Vagina (tissue), 2 donors: ENCODE data around the gene ACAD10.

Experiments
- POLR2A ChIP-seq, 2 donors: fragments of 450-650 bp; IDR thresholded peaks; one replicate each; pipeline ENCODE4 v1.6.1; 2017; ENCODE audit warnings: antibody characterized with exemption in 2 of 2, mild to moderate bottlenecking in 2 of 2, moderate library complexity in 2 of 2
- TF ChIP-seq, protein P1 (sequence below), 3 experiments: fragments of 450-650 bp in 2 of 3; fragments of 200-600 bp in 1 of 3; sonication (generic) in 1 of 3; IDR thresholded peaks; one replicate each; pipeline ENCODE4 v1.5.1; 2017 to 2019; ENCODE audit warnings: antibody characterized with exemption in 3 of 3, mild to moderate bottlenecking in 2 of 3, moderate library complexity in 2 of 3

DNA sequence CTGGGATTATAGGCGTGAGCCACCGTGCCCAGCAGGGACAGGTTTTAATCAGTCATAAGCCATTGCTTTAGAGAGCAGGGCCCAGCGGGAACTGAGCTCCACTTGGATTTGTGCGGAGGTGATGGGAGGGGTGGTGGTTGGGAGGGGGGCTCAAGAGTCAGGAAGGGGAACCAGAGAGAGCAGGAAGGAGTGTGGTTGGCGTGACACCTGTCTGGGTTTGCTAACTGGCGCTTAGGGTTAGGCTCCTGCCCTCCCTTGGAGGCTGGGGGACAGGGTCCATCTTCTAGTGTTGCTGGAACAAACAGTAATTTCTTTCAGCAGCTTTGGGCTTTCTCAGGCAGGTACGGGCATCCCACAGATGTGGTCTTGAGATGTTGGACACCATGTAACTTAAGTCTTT, 73.4 kb downstream of the ACAD10 start:
- TF ChIP-seq, protein P1, sequence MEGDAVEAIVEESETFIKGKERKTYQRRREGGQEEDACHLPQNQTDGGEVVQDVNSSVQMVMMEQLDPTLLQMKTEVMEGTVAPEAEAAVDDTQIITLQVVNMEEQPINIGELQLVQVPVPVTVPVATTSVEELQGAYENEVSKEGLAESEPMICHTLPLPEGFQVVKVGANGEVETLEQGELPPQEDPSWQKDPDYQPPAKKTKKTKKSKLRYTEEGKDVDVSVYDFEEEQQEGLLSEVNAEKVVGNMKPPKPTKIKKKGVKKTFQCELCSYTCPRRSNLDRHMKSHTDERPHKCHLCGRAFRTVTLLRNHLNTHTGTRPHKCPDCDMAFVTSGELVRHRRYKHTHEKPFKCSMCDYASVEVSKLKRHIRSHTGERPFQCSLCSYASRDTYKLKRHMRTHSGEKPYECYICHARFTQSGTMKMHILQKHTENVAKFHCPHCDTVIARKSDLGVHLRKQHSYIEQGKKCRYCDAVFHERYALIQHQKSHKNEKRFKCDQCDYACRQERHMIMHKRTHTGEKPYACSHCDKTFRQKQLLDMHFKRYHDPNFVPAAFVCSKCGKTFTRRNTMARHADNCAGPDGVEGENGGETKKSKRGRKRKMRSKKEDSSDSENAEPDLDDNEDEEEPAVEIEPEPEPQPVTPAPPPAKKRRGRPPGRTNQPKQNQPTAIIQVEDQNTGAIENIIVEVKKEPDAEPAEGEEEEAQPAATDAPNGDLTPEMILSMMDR (IDR thresholded peaks at IDR 0.05) = no peak
- TF ChIP-seq POLR2A (IDR thresholded peaks at IDR 0.05) = no peak
